ENCODE data around the gene VWA3B.

DNA sequence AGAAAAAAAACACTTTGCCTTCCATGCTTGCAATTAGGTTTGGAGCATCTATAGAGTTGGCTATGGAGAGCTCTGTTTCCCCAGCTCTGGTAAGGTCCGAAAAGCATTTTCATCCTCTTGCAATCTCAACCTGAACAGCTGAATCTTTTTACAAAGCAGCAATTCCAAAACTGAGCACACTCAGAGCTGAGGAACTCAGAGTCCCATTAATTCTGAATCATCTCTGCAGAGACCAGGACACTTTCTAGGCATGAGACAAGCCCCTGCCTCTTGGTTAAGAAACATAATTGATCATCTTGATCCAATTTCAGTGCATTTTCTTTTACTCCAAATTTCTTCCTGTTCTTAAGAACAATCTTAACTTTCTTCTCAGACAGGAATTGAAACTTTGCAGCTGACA is 263.4 kb downstream of the VWA3B start:
- TF ChIP-seq EZH2 (IDR thresholded peaks at IDR 0.05) (no peak), POLR2AphosphoS5 (IDR thresholded peaks at IDR 0.05; ENCODE audit: borderline replicate concordance, low read depth, low read length) (no peak), FOXP2 (optimal IDR thresholded peaks at IDR 0.05; ENCODE audit: control extremely low read depth, extremely low read length, insufficient read depth) (no peak)
